ENCODE data around the gene DIAPH3.

DNA sequence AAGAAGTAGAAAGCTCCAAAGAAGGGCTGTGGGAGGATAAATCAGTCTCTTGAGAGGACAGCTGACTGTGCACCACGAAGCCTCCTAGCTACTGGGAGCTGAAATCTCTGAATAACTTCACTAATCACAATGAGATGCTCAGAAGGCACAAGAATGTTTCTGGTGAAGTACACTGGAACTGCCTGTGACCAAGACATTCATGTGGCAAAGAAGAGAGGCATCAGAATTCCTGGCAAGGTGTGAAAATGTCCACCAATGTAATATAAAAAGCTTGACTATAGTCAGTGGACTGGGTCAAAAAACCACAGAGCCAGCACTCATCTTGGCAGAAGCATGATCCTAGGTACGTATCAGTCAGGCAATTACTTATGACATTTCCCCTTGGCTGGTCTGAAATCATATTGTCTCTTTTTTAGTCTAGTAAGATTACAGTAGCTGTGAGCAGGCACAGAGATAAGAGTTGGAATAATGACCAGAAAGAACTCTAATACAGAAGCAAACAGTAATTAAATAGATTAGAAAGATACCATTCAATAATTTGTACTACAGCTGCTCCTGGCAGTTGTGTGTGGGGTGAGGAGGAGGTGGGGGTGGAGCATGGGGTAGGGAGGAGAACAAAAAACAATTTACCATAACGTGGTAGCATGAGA, 434.7 kb downstream of the DIAPH3 start:
- no peak for TF ChIP-seq ASH2L (IDR thresholded peaks at IDR 0.05; ENCODE audit: low read length)
- TF ChIP-seq HDAC6 (IDR thresholded peaks at IDR 0.05; ENCODE audit: low read depth, low read length) = no peak
- TF ChIP-seq, protein P1, sequence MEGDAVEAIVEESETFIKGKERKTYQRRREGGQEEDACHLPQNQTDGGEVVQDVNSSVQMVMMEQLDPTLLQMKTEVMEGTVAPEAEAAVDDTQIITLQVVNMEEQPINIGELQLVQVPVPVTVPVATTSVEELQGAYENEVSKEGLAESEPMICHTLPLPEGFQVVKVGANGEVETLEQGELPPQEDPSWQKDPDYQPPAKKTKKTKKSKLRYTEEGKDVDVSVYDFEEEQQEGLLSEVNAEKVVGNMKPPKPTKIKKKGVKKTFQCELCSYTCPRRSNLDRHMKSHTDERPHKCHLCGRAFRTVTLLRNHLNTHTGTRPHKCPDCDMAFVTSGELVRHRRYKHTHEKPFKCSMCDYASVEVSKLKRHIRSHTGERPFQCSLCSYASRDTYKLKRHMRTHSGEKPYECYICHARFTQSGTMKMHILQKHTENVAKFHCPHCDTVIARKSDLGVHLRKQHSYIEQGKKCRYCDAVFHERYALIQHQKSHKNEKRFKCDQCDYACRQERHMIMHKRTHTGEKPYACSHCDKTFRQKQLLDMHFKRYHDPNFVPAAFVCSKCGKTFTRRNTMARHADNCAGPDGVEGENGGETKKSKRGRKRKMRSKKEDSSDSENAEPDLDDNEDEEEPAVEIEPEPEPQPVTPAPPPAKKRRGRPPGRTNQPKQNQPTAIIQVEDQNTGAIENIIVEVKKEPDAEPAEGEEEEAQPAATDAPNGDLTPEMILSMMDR (IDR thresholded peaks at IDR 0.05; ENCODE audit: control extremely low read depth in 1 of 3, insufficient read depth in 1 of 3, low read depth in 1 of 3, low read length in 3 of 3) = no peak
- no peak for TF ChIP-seq SAP30 (IDR thresholded peaks at IDR 0.05; ENCODE audit: insufficient read depth, insufficient replicate concordance, low read length)
- no peak for TF ChIP-seq EP300 (IDR thresholded peaks at IDR 0.05; ENCODE audit: borderline replicate concordance in 1 of 2, low read depth in 2 of 2, low read length in 2 of 2)
- no peak for TF ChIP-seq SIN3A (conservative IDR thresholded peaks at IDR 0.05 in 1 of 2, IDR thresholded peaks at IDR 0.05 in 1 of 2; ENCODE audit: low read depth in 1 of 2, low read length in 2 of 2)
- no peak for TF ChIP-seq EZH2 (IDR thresholded peaks at IDR 0.05; ENCODE audit: low read depth, low read length, severe bottlenecking)
- TF ChIP-seq JUND (IDR thresholded peaks at IDR 0.05; ENCODE audit: low read length) = no peak
- TF ChIP-seq POU5F1 (IDR thresholded peaks at IDR 0.05; ENCODE audit: low read depth, low read length) = no peak

All from H1 (cell line).